ENCODE measurements around the gene OR2T11.
A peak's percentile ranks its signal among the peaks of the same experiment; 100 is the strongest.

Gene OR2T11

GRCh38 chr1:248613742-248614141 lies 21.1 kb downstream of the OR2T11 start:
- H3K9me3 ChIP-seq (replicated peaks in 1 of 11) = no peaks in the 10 kb centered on the region
- H3K27me3 ChIP-seq = no peaks in the 10 kb centered on the region
- H3K4me3 ChIP-seq = no peak overlapping the region
- no peaks in the 10 kb centered on the region for H3K36me3 ChIP-seq
- no peak overlapping the region for H3K9ac ChIP-seq
- H3K27ac ChIP-seq = no peak overlapping the region
- no peak overlapping the region for H3K4me2 ChIP-seq
- 0 out of 20 replicates have a peak, but pooled peaks cover 0 to under 1% (median 0%) of the 10 kb centered on the region in 10 experiments for H3K4me1 ChIP-seq
- no peaks in the 10 kb centered on the region for H4K20me1 ChIP-seq
- TF ChIP-seq Cebpa-rat (IDR thresholded peaks at IDR 0.05) = no peak

- no peaks in the 10 kb centered on the region for H3K27me3 ChIP-seq
- H3K4me2 ChIP-seq = no peak overlapping the region
- H3K9me3 ChIP-seq (replicated peaks in 1 of 11) = no peaks in the 10 kb centered on the region
- H3K36me3 ChIP-seq = no peaks in the 10 kb centered on the region
- no peaks in the 10 kb centered on the region for H4K20me1 ChIP-seq
- no peak for TF ChIP-seq Cebpa-rat (IDR thresholded peaks at IDR 0.05)
- no peak overlapping the region for H3K9ac ChIP-seq
- H3K27ac ChIP-seq = no peak overlapping the region
- no peaks in the 10 kb centered on the region for H3K4me1 ChIP-seq
- no peak overlapping the region for H3K4me3 ChIP-seq
These were observed 22.9 kb downstream of the OR2T11 start for GRCh38 chr1:248611883-248612414.

GRCh38 chr1:248610301-248610700 lies 24.6 kb downstream of the OR2T11 start:
- Histone ChIP-seq H4K20me1 (no peaks in the 10 kb centered on the region), H3K4me1 (no peaks in the 10 kb centered on the region), H3K9me3 (replicated peaks in 1 of 11) (no peaks in the 10 kb centered on the region), H3K27ac (no peak overlapping the region), H3K9ac (no peak overlapping the region), H3K36me3 (no peaks in the 10 kb centered on the region), H3K4me3 (no peak overlapping the region), H3K27me3 (no peaks in the 10 kb centered on the region), H3K4me2 (no peak overlapping the region)
- no peak for TF ChIP-seq Cebpa-rat (IDR thresholded peaks at IDR 0.05)

- TF ChIP-seq Cebpa-rat (IDR thresholded peaks at IDR 0.05) = no peak
- no peaks in the 10 kb centered on the region for H3K27me3 ChIP-seq
- H3K9ac ChIP-seq = no peak overlapping the region
- no peaks in the 10 kb centered on the region for H3K9me3 ChIP-seq (replicated peaks in 1 of 11)
- H3K4me1 ChIP-seq = peaks cover 0 to 11% (median 7%) of the 10 kb centered on the region in 10 experiments; a peak in 11 of 20 replicates
- H3K4me2 ChIP-seq = no peak overlapping the region
- no peak overlapping the region for H3K27ac ChIP-seq
- H3K36me3 ChIP-seq = no peaks in the 10 kb centered on the region
- H4K20me1 ChIP-seq = no peaks in the 10 kb centered on the region
- H3K4me3 ChIP-seq = no peak overlapping the region
These were observed 35.5 kb downstream of the OR2T11 start for GRCh38 chr1:248599396-248599795.

GRCh38 chr1:248597589-248597988 lies 37.3 kb downstream of the OR2T11 start, which contains the start of gene OR2T10:
TSS of gene OR2T10 (minus strand) at chr1:248597700. CDS start at chr1:248593768, 3,932 bp downstream.
- H3K4me1 ChIP-seq = peaks cover 0 to 11% (median 7%) of the 10 kb centered on the region in 10 experiments; a peak in 11 of 20 replicates
- H3K4me3 ChIP-seq = no peak within 1 kb of the TSS
- no peaks in the 10 kb centered on the region for H4K20me1 ChIP-seq
- no peak within 1 kb of the TSS for H3K9ac ChIP-seq
- H3K27me3 ChIP-seq = no peaks in the 10 kb centered on the region
- peak within 1 kb of the TSS in 2 of 11 experiments; percentile 2 to 40; a peak in 3 of 22 replicates for H3K27ac ChIP-seq
- no peaks in the 10 kb centered on the region for H3K36me3 ChIP-seq
- H3K4me2 ChIP-seq = peak within 1 kb of the TSS in 7 of 11 experiments; percentile 4 to 41 (median 23); a peak in 10 of 22 replicates
- H3K9me3 ChIP-seq (replicated peaks in 1 of 11) = no peaks in the 10 kb centered on the region
- TF ChIP-seq Cebpa-rat (IDR thresholded peaks at IDR 0.05) = no peak

GRCh38 chr1:248596615-248597014 lies 38.3 kb downstream of the OR2T11 start:
- TF ChIP-seq Cebpa-rat (IDR thresholded peaks at IDR 0.05) = no peak
- peak overlapping the region in 7 of 11 experiments; percentile 4 to 41 (median 23); a peak in 10 of 22 replicates for H3K4me2 ChIP-seq
- H3K27me3 ChIP-seq = no peaks in the 10 kb centered on the region

GRCh38 chr1:248593226-248593625 lies 41.7 kb downstream of the OR2T11 start:
- no peak for TF ChIP-seq Cebpa-rat (IDR thresholded peaks at IDR 0.05)
- H3K27ac ChIP-seq = no peak overlapping the region

More at GRCh38 chr1:248596615-248597014, 38.3 kb downstream of the OR2T11 start:
- no peaks in the 10 kb centered on the region for H3K9me3 ChIP-seq (replicated peaks in 1 of 11)
- no peak overlapping the region for H3K9ac ChIP-seq
- H3K27ac ChIP-seq = peak overlapping the region in 2 of 11 experiments; percentile 2 to 40; a peak in 3 of 22 replicates
- H3K4me3 ChIP-seq = no peak overlapping the region
- no peaks in the 10 kb centered on the region for H4K20me1 ChIP-seq
- H3K4me1 ChIP-seq = peaks cover 0 to 11% (median 7%) of the 10 kb centered on the region in 10 experiments; a peak in 11 of 20 replicates
- H3K36me3 ChIP-seq = no peaks in the 10 kb centered on the region

GRCh38 chr1:248592655-248593054 lies 42.2 kb downstream of the OR2T11 start:
- Histone ChIP-seq H3K4me2 (no peak overlapping the region), H3K36me3 (no peaks in the 10 kb centered on the region), H3K27ac (no peak overlapping the region), H3K4me3 (no peak overlapping the region), H4K20me1 (no peaks in the 10 kb centered on the region), H3K9me3 (replicated peaks in 1 of 11) (no peaks in the 10 kb centered on the region), H3K27me3 (no peaks in the 10 kb centered on the region), H3K4me1 (peaks cover 0 to 11% (median 7%) of the 10 kb centered on the region in 10 experiments; a peak in 11 of 20 replicates), H3K9ac (no peak overlapping the region)
- TF ChIP-seq Cebpa-rat (IDR thresholded peaks at IDR 0.05) = no peak

More at GRCh38 chr1:248593226-248593625, 41.7 kb downstream of the OR2T11 start:
- H3K9ac ChIP-seq = no peak overlapping the region
- H3K4me3 ChIP-seq = no peak overlapping the region
- H3K4me2 ChIP-seq = no peak overlapping the region
- no peaks in the 10 kb centered on the region for H4K20me1 ChIP-seq
- H3K36me3 ChIP-seq = no peaks in the 10 kb centered on the region
- H3K4me1 ChIP-seq = peaks cover 0 to 11% (median 7%) of the 10 kb centered on the region in 10 experiments; a peak in 11 of 20 replicates
- no peaks in the 10 kb centered on the region for H3K27me3 ChIP-seq
- H3K9me3 ChIP-seq (replicated peaks in 1 of 11) = no peaks in the 10 kb centered on the region

GRCh38 chr1:248590055-248590454 lies 44.8 kb downstream of the OR2T11 start:
- Histone ChIP-seq H3K4me2 (no peak overlapping the region), H3K9me3 (replicated peaks in 1 of 11) (no peaks in the 10 kb centered on the region), H3K27ac (no peak overlapping the region), H3K36me3 (no peaks in the 10 kb centered on the region), H3K9ac (no peak overlapping the region), H3K27me3 (no peaks in the 10 kb centered on the region), H3K4me1 (no peaks in the 10 kb centered on the region), H3K4me3 (no peak overlapping the region), H4K20me1 (no peaks in the 10 kb centered on the region)
- no peak for TF ChIP-seq Cebpa-rat (IDR thresholded peaks at IDR 0.05)

GRCh38 chr1:248589334-248589733 lies 45.6 kb downstream of the OR2T11 start:
- no peak for TF ChIP-seq Cebpa-rat (IDR thresholded peaks at IDR 0.05)
- no peak overlapping the region for H3K9ac ChIP-seq
- H3K36me3 ChIP-seq = no peaks in the 10 kb centered on the region
- no peaks in the 10 kb centered on the region for H3K27me3 ChIP-seq
- no peak overlapping the region for H3K27ac ChIP-seq
- no peak overlapping the region for H3K4me3 ChIP-seq
- no peaks in the 10 kb centered on the region for H3K9me3 ChIP-seq (replicated peaks in 1 of 11)
- no peaks in the 10 kb centered on the region for H4K20me1 ChIP-seq
- no peak overlapping the region for H3K4me2 ChIP-seq
- H3K4me1 ChIP-seq = no peaks in the 10 kb centered on the region

All from BLaER1 treated with 17β-estradiol and CSF1 and Interleukin-3, amounts not matched to agents 10 nM and 100 nM (cell line).